Measurements from ENCODE around the gene ABTB2.
"Not testable (repeated sequence)": the region's sequence is repeated elsewhere in the genome, so short reads cannot be mapped to it uniquely, and the experiment has no call there.

The ABTB2 gene

GRCh38 chr11:34260072-34260575, 97.7 kb downstream of the ABTB2 start:
- no peak for DNase-seq

- DNase-seq = peak; percentile 79
Observed at GRCh38 chr11:34259087-34259486, 98.7 kb downstream of the ABTB2 start.

DNA sequence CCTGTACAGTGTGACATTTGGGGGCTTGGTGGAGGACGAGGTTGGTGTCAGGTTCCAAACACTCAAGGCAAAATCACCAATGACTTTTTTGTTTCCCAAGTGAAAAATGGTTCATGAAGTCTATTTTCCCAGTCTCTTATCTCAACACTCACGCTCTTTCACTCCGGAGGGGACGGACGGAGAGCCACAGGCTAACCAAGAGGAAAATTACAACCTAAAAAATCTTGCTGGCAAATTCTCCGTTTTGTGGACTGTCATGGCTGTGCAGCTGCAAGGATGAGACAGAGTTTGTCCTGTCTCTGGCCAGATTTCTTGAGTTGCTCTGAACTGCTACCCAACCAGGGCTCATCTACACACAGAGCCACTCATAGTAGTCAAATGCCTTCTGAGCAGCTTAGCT, 101.2 kb downstream of the ABTB2 start:
- DNase-seq = no peak

DNA sequence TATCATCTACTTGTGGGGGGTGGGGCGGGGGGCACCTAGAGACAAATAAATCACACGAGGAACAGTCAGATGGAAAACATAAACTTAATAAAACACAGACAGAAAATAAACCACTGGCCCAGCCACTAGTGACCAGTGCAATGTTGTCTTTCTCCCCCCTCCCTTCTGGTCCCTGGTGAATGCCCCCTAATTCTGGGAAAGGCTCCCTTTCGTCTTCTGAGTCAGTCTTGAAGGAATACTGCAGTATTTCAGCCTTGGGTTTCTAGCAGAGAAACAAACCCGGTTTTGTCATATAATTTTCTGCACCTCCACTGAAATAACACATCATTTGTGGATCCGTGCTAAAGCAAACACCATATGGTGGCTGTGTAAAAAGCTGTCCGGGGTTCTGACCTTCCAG, 101.7 kb downstream of the ABTB2 start:
- DNase-seq = no peak

GRCh38 chr11:34255101-34255500, 102.7 kb downstream of the ABTB2 start:
- DNase-seq = no peak

DNA sequence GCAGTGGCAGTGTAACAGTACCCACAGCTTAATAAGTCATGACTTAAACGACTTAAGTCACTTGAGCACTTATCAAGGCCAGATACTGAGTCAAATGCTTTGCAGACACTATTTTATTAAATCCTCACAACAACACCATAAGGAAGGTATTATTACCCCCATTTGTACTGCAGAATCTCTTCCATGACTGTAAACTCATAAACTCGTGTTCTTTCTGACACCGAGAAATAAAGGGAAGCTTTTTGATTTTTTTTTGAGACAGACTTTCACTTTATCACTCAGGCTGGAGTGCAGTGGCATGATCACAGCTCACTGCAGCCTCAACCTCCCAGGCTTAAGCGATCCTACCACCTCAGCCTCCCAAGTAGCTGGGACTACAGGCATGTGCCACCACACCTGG, 103.8 kb downstream of the ABTB2 start:
- DNase-seq = no peak

DNA sequence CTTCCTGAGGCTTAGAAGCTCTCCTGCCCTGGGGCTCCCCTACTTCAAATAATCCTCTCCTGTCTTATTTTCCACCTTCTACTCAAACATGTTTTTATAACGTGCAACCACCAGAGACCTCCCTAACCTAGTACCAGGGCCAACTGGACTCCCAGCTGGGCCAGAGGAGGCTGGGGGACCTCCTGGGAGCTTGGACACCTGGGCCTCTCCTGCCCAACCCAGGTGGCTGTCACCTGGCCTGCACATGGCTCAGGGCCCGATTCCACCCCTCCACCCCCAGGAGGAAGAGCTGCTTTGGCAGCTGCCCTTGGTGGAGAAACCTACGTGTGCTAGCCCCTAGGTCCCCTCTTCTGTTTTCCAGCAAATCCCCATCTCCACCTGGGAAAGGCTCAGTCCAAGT, 105.2 kb downstream of the ABTB2 start:
- no peak for DNase-seq

DNA sequence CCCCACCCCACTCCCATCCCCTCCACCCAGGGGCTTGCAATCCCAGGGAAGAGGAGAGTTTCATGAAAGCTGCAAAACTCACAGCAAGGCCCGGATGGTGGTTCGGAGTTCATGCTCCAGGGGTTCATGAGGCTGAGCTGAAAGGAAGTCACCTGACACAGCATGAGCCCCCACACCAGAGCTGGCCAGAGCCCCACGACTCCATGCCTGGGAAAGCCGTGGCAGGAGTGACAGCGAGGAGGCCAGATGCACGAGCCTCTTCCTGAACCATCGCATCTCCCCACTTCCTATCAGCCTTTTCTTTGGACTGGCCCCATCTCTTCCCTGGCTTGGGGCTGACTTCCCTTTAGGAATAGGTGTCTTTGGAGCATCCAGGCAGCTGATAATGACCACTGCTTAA, 105.8 kb downstream of the ABTB2 start:
- no peak for DNase-seq

GRCh38 chr11:34251589-34251980, 106.2 kb downstream of the ABTB2 start:
- no peak for DNase-seq

GRCh38 chr11:34250732-34251588, 106.8 kb downstream of the ABTB2 start:
- DNase-seq = peak; percentile 88

- no peak for DNase-seq
Observed at GRCh38 chr11:34250211-34250610, 107.6 kb downstream of the ABTB2 start.

- DNase-seq = no peak
Observed at GRCh38 chr11:34249439-34249838, 108.4 kb downstream of the ABTB2 start.

- not testable (repeated sequence) for DNase-seq
Observed at GRCh38 chr11:34246511-34246910, 111.3 kb downstream of the ABTB2 start.

- DNase-seq = no peak
Observed at GRCh38 chr11:34245041-34245440, 112.8 kb downstream of the ABTB2 start.

DNA sequence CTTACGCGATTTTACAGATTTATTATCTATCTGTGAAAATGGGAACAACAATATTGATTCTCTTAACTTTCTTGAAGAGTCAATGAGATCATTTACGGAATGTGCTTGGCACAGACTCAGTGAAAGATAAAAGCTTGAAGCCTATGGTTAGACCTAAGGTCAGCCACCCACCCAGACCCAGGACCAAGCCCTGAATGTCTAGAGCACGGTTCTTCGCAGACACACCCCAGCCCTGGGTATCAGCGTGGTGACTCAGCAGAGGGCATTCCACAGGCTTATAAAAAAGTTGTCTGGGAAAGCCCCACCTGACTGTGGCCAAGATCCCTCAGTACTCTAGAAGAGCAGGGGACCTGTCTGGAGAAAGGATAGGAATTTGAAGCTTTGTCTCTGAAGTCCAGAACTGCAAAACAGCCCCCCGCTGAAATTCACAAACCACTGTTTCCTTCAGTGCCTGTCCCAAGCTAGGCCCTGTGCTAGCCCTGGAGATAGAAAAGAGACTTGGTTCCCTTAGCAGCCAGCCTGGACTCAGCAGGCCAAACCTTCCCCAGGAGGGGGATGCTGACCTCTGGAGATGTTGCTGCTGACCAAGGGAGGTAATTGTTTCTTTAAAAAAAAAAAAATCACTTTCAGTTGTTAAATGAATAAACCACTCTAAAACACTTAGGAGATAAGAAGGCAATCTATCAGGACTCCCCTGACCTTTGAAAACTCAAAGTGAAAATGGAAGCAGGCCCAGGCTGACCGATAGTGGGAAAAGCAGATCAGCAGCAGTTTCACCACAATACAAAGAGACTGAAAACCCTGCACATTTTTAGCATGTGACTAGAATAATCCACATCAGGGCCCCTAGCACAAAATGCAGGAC, 114.0 kb downstream of the ABTB2 start:
- DNase-seq = peak; percentile 97

DNA sequence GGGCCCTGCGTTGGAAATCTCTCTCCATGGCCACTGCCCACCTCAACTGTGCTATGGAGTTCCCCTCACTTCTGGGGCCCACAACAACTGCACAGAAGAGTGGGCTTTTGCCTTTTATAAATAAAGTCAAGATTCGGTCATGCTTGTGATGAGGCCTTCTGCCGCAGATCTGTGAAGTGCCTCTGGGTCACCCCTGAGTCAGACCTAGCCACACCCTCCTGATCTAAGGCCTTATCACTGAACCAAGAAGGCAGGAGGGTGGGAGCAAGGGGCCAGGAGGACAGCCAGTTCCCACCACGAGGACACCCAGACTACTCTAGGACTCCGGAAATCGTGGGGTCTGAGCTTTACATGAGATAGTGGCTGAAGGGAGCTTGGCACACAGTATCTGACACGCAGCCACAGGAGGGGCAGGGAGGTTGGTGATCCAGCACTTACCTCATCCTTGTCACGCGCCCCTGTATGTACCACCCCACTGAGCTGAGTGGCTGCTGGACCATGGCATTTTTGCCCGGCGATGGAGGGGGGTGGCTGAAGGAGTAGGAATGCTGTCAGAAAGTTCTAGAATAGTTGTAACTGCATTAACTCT, 115.7 kb downstream of the ABTB2 start:
- DNase-seq = no peak

DNA sequence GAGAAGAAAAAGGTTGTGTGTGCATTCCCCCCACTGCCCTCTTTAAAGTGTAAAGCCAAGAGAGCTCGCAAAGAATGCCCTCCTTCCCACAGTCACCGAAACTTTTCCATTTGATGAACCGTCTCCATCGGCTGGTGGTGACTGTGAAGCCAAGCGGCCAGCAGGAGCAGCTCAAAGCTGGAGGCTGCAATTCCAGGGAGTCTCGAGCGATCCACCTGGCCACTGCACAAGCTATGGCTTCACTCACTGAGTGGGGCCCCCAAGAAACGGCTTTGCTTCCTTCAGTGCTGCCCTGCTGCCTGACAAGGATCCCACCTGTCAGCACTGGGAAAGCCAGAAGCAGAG, 117.7 kb downstream of the ABTB2 start:
- peak; percentile 77 for DNase-seq

- DNase-seq = peak; percentile 75
Observed at GRCh38 chr11:34239465-34240149, 118.2 kb downstream of the ABTB2 start.

- peak; percentile 98 for DNase-seq
Observed at GRCh38 chr11:34238966-34239365, 118.8 kb downstream of the ABTB2 start.

DNA sequence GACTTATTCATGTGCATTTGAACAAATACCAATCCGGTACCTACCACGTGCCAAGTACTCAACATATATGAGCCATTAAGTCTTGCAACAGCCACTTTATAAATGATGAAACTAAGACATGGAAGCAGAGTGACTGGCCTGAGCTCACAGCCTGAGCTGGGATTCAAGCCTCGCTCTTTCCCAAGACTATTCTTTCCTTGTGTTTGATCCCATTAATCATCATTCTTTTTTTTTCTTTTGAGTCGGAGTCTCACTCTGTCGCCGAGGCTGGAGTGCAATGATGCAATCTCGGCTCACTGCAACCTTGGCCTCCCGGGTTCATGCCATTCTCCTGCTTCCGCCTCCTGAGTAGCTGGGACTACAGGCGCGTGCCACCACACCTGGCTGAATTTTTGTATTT, 119.3 kb downstream of the ABTB2 start:
- DNase-seq = no peak

GRCh38 chr11:34236572-34236971, 121.2 kb downstream of the ABTB2 start:
- DNase-seq = no peak

GRCh38 chr11:34235591-34236071, 122.2 kb downstream of the ABTB2 start:
- DNase-seq = peak; percentile 70

GRCh38 chr11:34235189-34235588, 122.6 kb downstream of the ABTB2 start:
- no peak for DNase-seq
